Measurements from ENCODE around the gene CNTN4. TPM values are rescaled to one million over a fixed set of nuclear protein-coding genes. Genes with fewer than 3 reads are reported as not detected.

Gene CNTN4
- total RNA-seq, 1 donor from 2014 or later, result 0.52 TPM

GRCh38 chr3:3064297-3064696 is 965.6 kb downstream of the CNTN4 start:
- Mint-ChIP-seq H3K36me3 (ENCODE audit: low read depth) (no peaks in the 10 kb centered on the region), H3K4me1 (ENCODE audit: low read depth) (no peaks in the 10 kb centered on the region)

GRCh38 chr3:3065876-3066275 is 967.2 kb downstream of the CNTN4 start:
- no peaks in the 10 kb centered on the region for H3K27me3 Mint-ChIP-seq (ENCODE audit: low read depth)
- H3K9me3 Mint-ChIP-seq (ENCODE audit: low read depth), result no peaks in the 10 kb centered on the region
- no peak overlapping the region for H3K4me3 Mint-ChIP-seq (ENCODE audit: unreplicated experiment)
- no peaks in the 10 kb centered on the region for H3K36me3 Mint-ChIP-seq (ENCODE audit: low read depth)
- H3K4me1 Mint-ChIP-seq (ENCODE audit: low read depth), result no peaks in the 10 kb centered on the region
- TF ChIP-seq, protein P1, sequence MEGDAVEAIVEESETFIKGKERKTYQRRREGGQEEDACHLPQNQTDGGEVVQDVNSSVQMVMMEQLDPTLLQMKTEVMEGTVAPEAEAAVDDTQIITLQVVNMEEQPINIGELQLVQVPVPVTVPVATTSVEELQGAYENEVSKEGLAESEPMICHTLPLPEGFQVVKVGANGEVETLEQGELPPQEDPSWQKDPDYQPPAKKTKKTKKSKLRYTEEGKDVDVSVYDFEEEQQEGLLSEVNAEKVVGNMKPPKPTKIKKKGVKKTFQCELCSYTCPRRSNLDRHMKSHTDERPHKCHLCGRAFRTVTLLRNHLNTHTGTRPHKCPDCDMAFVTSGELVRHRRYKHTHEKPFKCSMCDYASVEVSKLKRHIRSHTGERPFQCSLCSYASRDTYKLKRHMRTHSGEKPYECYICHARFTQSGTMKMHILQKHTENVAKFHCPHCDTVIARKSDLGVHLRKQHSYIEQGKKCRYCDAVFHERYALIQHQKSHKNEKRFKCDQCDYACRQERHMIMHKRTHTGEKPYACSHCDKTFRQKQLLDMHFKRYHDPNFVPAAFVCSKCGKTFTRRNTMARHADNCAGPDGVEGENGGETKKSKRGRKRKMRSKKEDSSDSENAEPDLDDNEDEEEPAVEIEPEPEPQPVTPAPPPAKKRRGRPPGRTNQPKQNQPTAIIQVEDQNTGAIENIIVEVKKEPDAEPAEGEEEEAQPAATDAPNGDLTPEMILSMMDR (IDR thresholded peaks at IDR 0.05), result no peak
- DNase-seq (ENCODE audit: low spot score), result no peak
- H3K27ac Mint-ChIP-seq (ENCODE audit: unreplicated experiment), result no peak overlapping the region

More at GRCh38 chr3:3064297-3064696, 965.6 kb downstream of the CNTN4 start:
- Mint-ChIP-seq H3K27me3 (ENCODE audit: low read depth) (no peaks in the 10 kb centered on the region), H3K9me3 (ENCODE audit: low read depth) (no peaks in the 10 kb centered on the region), H3K27ac (ENCODE audit: unreplicated experiment) (no peak overlapping the region), H3K4me3 (ENCODE audit: unreplicated experiment) (no peak overlapping the region)
- DNase-seq (ENCODE audit: low spot score), result no peak
- TF ChIP-seq, protein P1 (IDR thresholded peaks at IDR 0.05), result no peak

GRCh38 chr3:3066378-3066777 is 967.7 kb downstream of the CNTN4 start:
- no peak for DNase-seq (ENCODE audit: low spot score)
- TF ChIP-seq, protein P1 (IDR thresholded peaks at IDR 0.05), result no peak
- Mint-ChIP-seq H3K9me3 (ENCODE audit: low read depth) (no peaks in the 10 kb centered on the region), H3K36me3 (ENCODE audit: low read depth) (no peaks in the 10 kb centered on the region), H3K27ac (ENCODE audit: unreplicated experiment) (no peak overlapping the region), H3K27me3 (ENCODE audit: low read depth) (no peaks in the 10 kb centered on the region), H3K4me3 (ENCODE audit: unreplicated experiment) (no peak overlapping the region), H3K4me1 (ENCODE audit: low read depth) (no peaks in the 10 kb centered on the region)

- DNase-seq (ENCODE audit: low spot score), result no peak
- TF ChIP-seq, protein P1 (IDR thresholded peaks at IDR 0.05), result no peak
- no peak overlapping the region for H3K27ac Mint-ChIP-seq (ENCODE audit: unreplicated experiment)
Measured at GRCh38 chr3:3066910-3067309, 968.2 kb downstream of the CNTN4 start.

DNA sequence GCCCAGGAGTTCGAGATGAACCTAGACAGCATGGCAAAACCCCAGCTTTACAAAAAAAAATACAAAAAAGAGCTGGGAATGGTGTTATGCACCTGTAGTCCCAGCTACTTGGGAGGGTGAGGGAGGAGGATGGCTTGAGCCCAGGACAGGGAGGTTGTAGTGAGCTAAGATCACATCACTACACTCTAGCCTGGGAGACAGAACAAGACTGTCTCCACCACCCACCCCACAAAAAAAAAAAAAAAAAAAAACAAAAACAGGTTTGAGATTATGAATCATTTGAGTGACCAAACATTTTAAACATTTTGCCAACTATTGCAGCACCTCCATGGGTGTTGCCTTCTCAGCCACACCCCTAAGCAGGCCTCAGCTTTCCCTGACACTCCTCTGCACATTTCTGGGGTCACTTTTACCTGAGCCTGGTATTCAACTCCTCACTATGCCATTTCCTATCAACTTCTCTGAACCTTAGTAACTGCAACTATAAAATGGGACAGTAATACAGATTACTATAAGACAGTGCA is 969.8 kb downstream of the CNTN4 start:
- Mint-ChIP-seq H3K9me3 (ENCODE audit: low read depth) (no peaks in the 10 kb centered on the region), H3K36me3 (ENCODE audit: low read depth) (no peaks in the 10 kb centered on the region), H3K27ac (ENCODE audit: unreplicated experiment) (no peak overlapping the region), H3K27me3 (ENCODE audit: low read depth) (no peaks in the 10 kb centered on the region), H3K4me1 (ENCODE audit: low read depth) (no peaks in the 10 kb centered on the region), H3K4me3 (ENCODE audit: unreplicated experiment) (no peak overlapping the region)
- TF ChIP-seq, protein P1 (IDR thresholded peaks at IDR 0.05), result no peak
- no peak for DNase-seq (ENCODE audit: low spot score)

More at GRCh38 chr3:3066910-3067309, 968.2 kb downstream of the CNTN4 start:
- H3K9me3 Mint-ChIP-seq (ENCODE audit: low read depth), result no peaks in the 10 kb centered on the region
- no peaks in the 10 kb centered on the region for H3K27me3 Mint-ChIP-seq (ENCODE audit: low read depth)
- no peak overlapping the region for H3K4me3 Mint-ChIP-seq (ENCODE audit: unreplicated experiment)
- no peaks in the 10 kb centered on the region for H3K4me1 Mint-ChIP-seq (ENCODE audit: low read depth)
- no peaks in the 10 kb centered on the region for H3K36me3 Mint-ChIP-seq (ENCODE audit: low read depth)

Measured in chondrocyte (in vitro differentiated cells).